SK-N-SH treated with all-trans-retinoic acid at 6 μM for 48 hours (cell line): ENCODE measurements around the gene HHAT.

Experiments
- CSDC2 ChIP-seq: fragments of 250-450 bp; sonication (Bioruptor Pico); IDR thresholded peaks from 2 replicates; pipeline ENCODE4 v1.5.0; 2020; ENCODE audit warnings: mild to moderate bottlenecking, moderate library complexity
- GLIS3 ChIP-seq: fragments of 250-450 bp; sonication (Bioruptor Pico); IDR thresholded peaks from 2 replicates; pipeline ENCODE4 v1.5.0; 2020; ENCODE audit warnings: mild to moderate bottlenecking, moderate library complexity
- ISL1 ChIP-seq: fragments of 250-450 bp; sonication (Bioruptor Pico); IDR thresholded peaks from 2 replicates; pipeline ENCODE4 v2.1.2; 2022; ENCODE audit warnings: mild to moderate bottlenecking, moderate library complexity
- PPARA ChIP-seq: fragments of 250-450 bp; sonication (Bioruptor Pico); IDR thresholded peaks from 2 replicates; pipeline ENCODE4 v1.5.0; 2020; ENCODE audit warnings: mild to moderate bottlenecking, borderline replicate concordance
- SNAI2 ChIP-seq: fragments of 250-450 bp; sonication (Bioruptor Pico); IDR thresholded peaks from 2 replicates; pipeline ENCODE4 v1.5.0; 2020; ENCODE audit warnings: mild to moderate bottlenecking, moderate library complexity
- TCF4 ChIP-seq: fragments of 250-450 bp; sonication (Bioruptor Pico); IDR thresholded peaks from 2 replicates; pipeline ENCODE4 v1.8.0; 2021; ENCODE audit warnings: mild to moderate bottlenecking, moderate library complexity, borderline replicate concordance
- TF ChIP-seq, protein P1 (sequence below): fragments of 250-450 bp; sonication (Bioruptor Pico); IDR thresholded peaks from 2 replicates; pipeline ENCODE4 v1.5.1; 2021; ENCODE audit warnings: mild to moderate bottlenecking, moderate library complexity

- TF ChIP-seq GLIS3 (CRISPR knock-in tag) (no peak), ISL1 (no peak), SNAI2 (CRISPR knock-in tag) (no peak), PPARA (CRISPR knock-in tag) (no peak), TCF4 (no peak), CSDC2 (CRISPR knock-in tag) (no peak)
- TF ChIP-seq, protein P1, sequence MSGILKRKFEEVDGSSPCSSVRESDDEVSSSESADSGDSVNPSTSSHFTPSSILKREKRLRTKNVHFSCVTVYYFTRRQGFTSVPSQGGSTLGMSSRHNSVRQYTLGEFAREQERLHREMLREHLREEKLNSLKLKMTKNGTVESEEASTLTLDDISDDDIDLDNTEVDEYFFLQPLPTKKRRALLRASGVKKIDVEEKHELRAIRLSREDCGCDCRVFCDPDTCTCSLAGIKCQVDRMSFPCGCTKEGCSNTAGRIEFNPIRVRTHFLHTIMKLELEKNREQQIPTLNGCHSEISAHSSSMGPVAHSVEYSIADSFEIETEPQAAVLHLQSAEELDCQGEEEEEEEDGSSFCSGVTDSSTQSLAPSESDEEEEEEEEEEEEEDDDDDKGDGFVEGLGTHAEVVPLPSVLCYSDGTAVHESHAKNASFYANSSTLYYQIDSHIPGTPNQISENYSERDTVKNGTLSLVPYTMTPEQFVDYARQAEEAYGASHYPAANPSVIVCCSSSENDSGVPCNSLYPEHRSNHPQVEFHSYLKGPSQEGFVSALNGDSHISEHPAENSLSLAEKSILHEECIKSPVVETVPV (CRISPR knock-in tag), result no peak
These were observed 153.8 kb downstream of the HHAT start for GRCh38 chr1:210482491-210482890.
